RPMI7951 (cell line): ENCODE results near the gene METRNL. TPM values are rescaled to one million over a fixed set of nuclear protein-coding genes. Genes with fewer than 3 reads are reported as not detected.
A peak's percentile ranks its signal among the peaks of the same experiment; 100 is the strongest.
"Not testable (repeated sequence)": the region's sequence is repeated elsewhere in the genome, so short reads cannot be mapped to it uniquely, and the experiment has no call there.

Source experiments
- DNase-seq: peaks from one replicate; pipeline ENCODE4 v3.0.0-alpha.2; 2012; ENCODE audit warnings: low read depth
- total RNA-seq: library from RNA; depleted of rRNA; stranded (reverse); fragments of >200 nt; shearing (Covaris generic); gene quantifications from 2 replicates; pipeline ENCODE4 v1.2.3, GENCODE V29; 2014

Gene METRNL
- total RNA-seq, 1 experiment from 2014 or later: 31.4 TPM

- no peak for DNase-seq
Observed at GRCh38 chr17:83121921-83122820, 42.8 kb downstream of the METRNL start.

- peak; percentile 37 for DNase-seq
Observed at GRCh38 chr17:83122834-83123233, 43.4 kb downstream of the METRNL start.

- DNase-seq: no peak
Observed at GRCh38 chr17:83123896-83124801, 44.7 kb downstream of the METRNL start.

- DNase-seq: no peak
Observed at GRCh38 chr17:83124871-83125514, 45.6 kb downstream of the METRNL start.

GRCh38 chr17:83125515-83126274 lies 46.3 kb downstream of the METRNL start:
- DNase-seq: peak; percentile 80

GRCh38 chr17:83126275-83126811 lies 46.9 kb downstream of the METRNL start:
- no peak for DNase-seq

- DNase-seq: no peak
Observed at GRCh38 chr17:83127431-83128160, 48.2 kb downstream of the METRNL start.

- DNase-seq: no peak
Observed at GRCh38 chr17:83128306-83129240, 49.2 kb downstream of the METRNL start.

- no peak for DNase-seq
Observed at GRCh38 chr17:83129676-83130075, 50.3 kb downstream of the METRNL start.

- no peak for DNase-seq
Observed at GRCh38 chr17:83131401-83132011, 52.1 kb downstream of the METRNL start.

- DNase-seq: no peak
Observed at GRCh38 chr17:83132251-83133081, 53.1 kb downstream of the METRNL start.

- DNase-seq: peak; percentile 84
Observed at GRCh38 chr17:83133302-83134121, 54.1 kb downstream of the METRNL start.

- DNase-seq: not testable (repeated sequence)
Observed at GRCh38 chr17:83134456-83134855, 55.0 kb downstream of the METRNL start.

- no peak for DNase-seq
Observed at GRCh38 chr17:83135692-83136091, 56.3 kb downstream of the METRNL start.

- DNase-seq: no peak
Observed at GRCh38 chr17:83136156-83136555, 56.7 kb downstream of the METRNL start.

GRCh38 chr17:83136931-83137330 lies 57.5 kb downstream of the METRNL start:
- DNase-seq: no peak

- no peak for DNase-seq
Observed at GRCh38 chr17:83137523-83137922, 58.1 kb downstream of the METRNL start.
